ENCODE data around the gene AFAP1.

The AFAP1 gene

GRCh38 chr4:7962609-7963508, 23.2 kb upstream of the AFAP1 start:
- H3K4me3 ChIP-seq (ENCODE audit: insufficient read length, low read depth), result no peak overlapping the region

GRCh38 chr4:7960790-7961655, 21.4 kb upstream of the AFAP1 start:
- TF ChIP-seq SUZ12 (IDR thresholded peaks at IDR 0.05; ENCODE audit: extremely low read depth, insufficient read depth, insufficient read length), result no peak
- no peak for TF ChIP-seq ZNF274 (IDR thresholded peaks at IDR 0.05; ENCODE audit: low read depth, low read length)
- TF ChIP-seq YY1 (IDR thresholded peaks at IDR 0.05; ENCODE audit: insufficient read depth, insufficient read length), result no peak
- DNase-seq (ENCODE audit: low read depth, low spot score), result no peak
- H3K4me3 ChIP-seq (ENCODE audit: insufficient read length, low read depth), result no peak overlapping the region

More at GRCh38 chr4:7962609-7963508, 23.2 kb upstream of the AFAP1 start:
- no peaks in the 10 kb centered on the region for H3K36me3 ChIP-seq (ENCODE audit: insufficient read depth, insufficient read length, low read length)
- TF ChIP-seq ZNF274 (IDR thresholded peaks at IDR 0.05; ENCODE audit: low read depth, low read length) (no peak), SUZ12 (IDR thresholded peaks at IDR 0.05; ENCODE audit: extremely low read depth, insufficient read depth, insufficient read length) (no peak), YY1 (IDR thresholded peaks at IDR 0.05; ENCODE audit: insufficient read depth, insufficient read length) (no peak)
- H3K9me3 ChIP-seq (ENCODE audit: insufficient read depth, low read length), result no peaks in the 10 kb centered on the region
- peaks cover 29% of the 10 kb centered on the region for H3K4me1 ChIP-seq (ENCODE audit: insufficient read depth, insufficient read length)
- no peak for DNase-seq (ENCODE audit: low read depth, low spot score)
- no peaks in the 10 kb centered on the region for H3K27me3 ChIP-seq (ENCODE audit: insufficient read depth, insufficient read length)
- H3K9ac ChIP-seq (ENCODE audit: insufficient read length, low read depth), result no peak overlapping the region

DNA sequence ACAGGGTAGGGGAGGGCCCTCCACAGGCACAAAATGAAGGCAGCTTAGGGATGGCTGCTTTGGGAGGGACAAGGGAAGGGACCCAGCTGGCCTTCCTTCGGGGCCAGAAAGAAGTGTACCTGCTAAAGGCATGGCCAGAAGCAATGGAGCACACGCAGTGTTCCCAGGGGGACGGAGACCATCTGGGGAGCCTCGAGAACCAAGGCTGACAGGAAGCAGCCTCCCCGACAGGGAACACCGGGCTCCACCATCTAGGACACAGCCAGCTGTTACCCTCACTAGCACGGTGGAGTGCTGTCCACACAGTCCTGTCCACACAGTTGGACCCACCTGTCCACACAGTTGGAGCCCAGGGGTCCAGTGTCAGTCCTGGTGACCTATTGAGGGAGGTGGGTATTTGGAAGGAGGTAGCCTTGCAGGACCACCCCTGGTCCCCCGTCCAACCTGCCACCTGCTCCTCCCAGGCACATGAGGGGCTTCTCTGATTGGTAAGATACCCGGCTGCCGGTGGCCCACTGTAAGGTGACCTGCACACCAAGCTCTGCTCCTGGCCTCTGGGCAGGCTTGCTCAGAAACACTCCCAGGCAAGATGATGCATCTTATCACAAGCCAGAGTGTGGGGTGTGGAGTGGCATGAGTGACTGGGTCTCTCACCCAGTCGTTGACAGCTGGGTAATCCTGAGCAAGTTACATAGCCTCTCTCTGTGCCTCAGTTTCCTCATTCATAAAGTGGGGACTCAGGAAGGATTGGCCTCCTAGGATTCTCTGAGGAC, 20.5 kb upstream of the AFAP1 start:
- H3K36me3 ChIP-seq (ENCODE audit: insufficient read depth, insufficient read length, low read length), result no peaks in the 10 kb centered on the region
- H3K4me3 ChIP-seq (ENCODE audit: insufficient read length, low read depth), result no peak overlapping the region
- TF ChIP-seq SUZ12 (IDR thresholded peaks at IDR 0.05; ENCODE audit: extremely low read depth, insufficient read depth, insufficient read length) (no peak), YY1 (IDR thresholded peaks at IDR 0.05; ENCODE audit: insufficient read depth, insufficient read length) (no peak), ZNF274 (IDR thresholded peaks at IDR 0.05; ENCODE audit: low read depth, low read length) (no peak)
- H3K9ac ChIP-seq (ENCODE audit: insufficient read length, low read depth), result no peak overlapping the region
- no peak for DNase-seq (ENCODE audit: low read depth, low spot score)
- H3K4me1 ChIP-seq (ENCODE audit: insufficient read depth, insufficient read length), result peaks cover 28% of the 10 kb centered on the region
- H3K9me3 ChIP-seq (ENCODE audit: insufficient read depth, low read length), result no peaks in the 10 kb centered on the region
- no peaks in the 10 kb centered on the region for H3K27me3 ChIP-seq (ENCODE audit: insufficient read depth, insufficient read length)

More at GRCh38 chr4:7960790-7961655, 21.4 kb upstream of the AFAP1 start:
- H3K9ac ChIP-seq (ENCODE audit: insufficient read length, low read depth), result no peak overlapping the region
- H3K27me3 ChIP-seq (ENCODE audit: insufficient read depth, insufficient read length), result no peaks in the 10 kb centered on the region
- H3K9me3 ChIP-seq (ENCODE audit: insufficient read depth, low read length), result no peaks in the 10 kb centered on the region
- peaks cover 32% of the 10 kb centered on the region for H3K4me1 ChIP-seq (ENCODE audit: insufficient read depth, insufficient read length)
- H3K36me3 ChIP-seq (ENCODE audit: insufficient read depth, insufficient read length, low read length), result no peaks in the 10 kb centered on the region

GRCh38 chr4:7959078-7959477, 19.4 kb upstream of the AFAP1 start:
- Histone ChIP-seq H3K9ac (ENCODE audit: insufficient read length, low read depth) (no peak overlapping the region), H3K27me3 (ENCODE audit: insufficient read depth, insufficient read length) (no peaks in the 10 kb centered on the region), H3K4me3 (ENCODE audit: insufficient read length, low read depth) (no peak overlapping the region), H3K36me3 (ENCODE audit: insufficient read depth, insufficient read length, low read length) (no peaks in the 10 kb centered on the region), H3K4me1 (ENCODE audit: insufficient read depth, insufficient read length) (peaks cover 28% of the 10 kb centered on the region), H3K9me3 (ENCODE audit: insufficient read depth, low read length) (no peaks in the 10 kb centered on the region)
- no peak for DNase-seq (ENCODE audit: low read depth, low spot score)
- TF ChIP-seq SUZ12 (IDR thresholded peaks at IDR 0.05; ENCODE audit: extremely low read depth, insufficient read depth, insufficient read length) (no peak), ZNF274 (IDR thresholded peaks at IDR 0.05; ENCODE audit: low read depth, low read length) (no peak), YY1 (IDR thresholded peaks at IDR 0.05; ENCODE audit: insufficient read depth, insufficient read length) (no peak)

DNA sequence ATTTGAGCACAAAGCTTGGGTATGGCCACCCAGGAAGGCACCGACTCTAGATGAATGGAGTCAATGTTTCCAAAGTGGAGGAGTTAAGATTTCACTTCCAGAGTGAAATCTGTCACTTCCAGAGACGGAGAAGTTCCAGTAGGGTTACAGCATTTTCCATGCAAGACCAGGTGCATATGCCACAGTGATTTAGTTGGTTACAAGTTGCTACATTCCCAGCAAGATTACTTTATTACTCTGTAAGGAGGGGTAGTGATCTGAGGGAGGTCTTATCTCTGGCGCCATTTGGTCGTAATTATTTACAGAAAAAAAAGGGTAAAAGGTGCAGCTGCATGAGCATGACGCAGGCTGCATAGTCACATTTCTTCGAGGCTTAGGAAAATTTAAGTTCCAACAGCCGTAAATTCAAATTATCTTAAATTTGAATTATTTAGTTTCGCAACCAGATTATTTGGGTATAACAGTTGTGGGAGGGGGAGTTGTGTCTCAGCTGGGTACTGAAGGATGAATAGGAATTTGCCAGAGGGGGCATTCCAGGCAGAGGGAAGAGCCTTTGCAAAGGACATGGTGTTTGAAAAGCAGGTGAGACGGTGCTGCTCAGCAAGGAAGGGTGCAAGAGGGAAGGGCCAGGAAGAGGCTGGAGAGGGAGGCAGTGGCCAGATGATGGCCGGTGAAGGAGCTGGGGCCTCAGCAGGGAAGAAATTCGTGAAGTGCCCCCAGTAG, 17.4 kb upstream of the AFAP1 start:
- H3K4me3 ChIP-seq (ENCODE audit: insufficient read length, low read depth), result no peak overlapping the region
- TF ChIP-seq ZNF274 (IDR thresholded peaks at IDR 0.05; ENCODE audit: low read depth, low read length), result no peak
- no peak for TF ChIP-seq SUZ12 (IDR thresholded peaks at IDR 0.05; ENCODE audit: extremely low read depth, insufficient read depth, insufficient read length)
- no peak for TF ChIP-seq YY1 (IDR thresholded peaks at IDR 0.05; ENCODE audit: insufficient read depth, insufficient read length)
- no peaks in the 10 kb centered on the region for H3K27me3 ChIP-seq (ENCODE audit: insufficient read depth, insufficient read length)
- H3K9ac ChIP-seq (ENCODE audit: insufficient read length, low read depth), result no peak overlapping the region
- DNase-seq (ENCODE audit: low read depth, low spot score), result no peak
- peaks cover 23% of the 10 kb centered on the region for H3K4me1 ChIP-seq (ENCODE audit: insufficient read depth, insufficient read length)
- H3K9me3 ChIP-seq (ENCODE audit: insufficient read depth, low read length), result no peaks in the 10 kb centered on the region
- H3K36me3 ChIP-seq (ENCODE audit: insufficient read depth, insufficient read length, low read length), result no peaks in the 10 kb centered on the region

DNA sequence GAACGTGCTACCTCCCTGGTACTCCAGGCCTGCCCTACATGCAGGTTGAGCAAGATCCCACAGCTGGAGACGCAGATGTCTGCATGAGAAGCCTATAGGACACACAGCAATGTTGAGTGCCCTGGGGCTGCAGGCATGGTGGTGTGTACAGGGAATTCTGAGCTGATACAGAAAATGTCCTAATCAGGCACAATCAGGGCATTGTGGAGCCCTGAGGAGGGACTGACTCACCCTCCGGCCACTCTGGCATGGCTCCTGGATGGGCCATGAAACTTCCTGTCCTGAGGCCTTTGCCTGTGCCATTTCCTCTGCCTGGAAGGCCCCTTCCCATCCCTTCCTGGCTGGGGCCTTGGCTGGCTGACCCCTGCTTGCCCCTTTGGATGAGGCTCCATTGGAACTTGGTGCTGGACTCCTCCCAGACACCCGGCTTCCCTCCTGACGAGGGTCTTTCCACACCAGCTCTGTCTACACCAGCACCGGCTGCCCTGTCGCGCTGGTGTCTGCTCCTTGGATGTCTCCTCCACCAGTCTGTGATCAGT, 16.7 kb upstream of the AFAP1 start:
- DNase-seq (ENCODE audit: low read depth, low spot score), result no peak
- TF ChIP-seq ZNF274 (IDR thresholded peaks at IDR 0.05; ENCODE audit: low read depth, low read length), result no peak

More for the DNA sequence above, 16.7 kb upstream of the AFAP1 start:
- H3K27me3 ChIP-seq (ENCODE audit: insufficient read depth, insufficient read length), result no peaks in the 10 kb centered on the region
- H3K9me3 ChIP-seq (ENCODE audit: insufficient read depth, low read length), result 0 out of 2 replicates have a peak, but pooled peaks cover 2% of the 10 kb centered on the region
- H3K4me1 ChIP-seq (ENCODE audit: insufficient read depth, insufficient read length), result peaks cover 23% of the 10 kb centered on the region
- no peaks in the 10 kb centered on the region for H3K36me3 ChIP-seq (ENCODE audit: insufficient read depth, insufficient read length, low read length)
- H3K9ac ChIP-seq (ENCODE audit: insufficient read length, low read depth), result no peak overlapping the region
- H3K4me3 ChIP-seq (ENCODE audit: insufficient read length, low read depth), result no peak overlapping the region
